GM21360 (cell line): ENCODE data around the gene DNMT3B.

Experiments
- ATAC-seq: cut with Tn5 transposase; IDR thresholded peaks from one replicate; pipeline ENCODE4 v1.9.1; 2021; ENCODE audit warnings: mild to moderate bottlenecking, moderate library complexity; ENCODE audit not compliant: unreplicated experiment

The DNMT3B gene

DNA sequence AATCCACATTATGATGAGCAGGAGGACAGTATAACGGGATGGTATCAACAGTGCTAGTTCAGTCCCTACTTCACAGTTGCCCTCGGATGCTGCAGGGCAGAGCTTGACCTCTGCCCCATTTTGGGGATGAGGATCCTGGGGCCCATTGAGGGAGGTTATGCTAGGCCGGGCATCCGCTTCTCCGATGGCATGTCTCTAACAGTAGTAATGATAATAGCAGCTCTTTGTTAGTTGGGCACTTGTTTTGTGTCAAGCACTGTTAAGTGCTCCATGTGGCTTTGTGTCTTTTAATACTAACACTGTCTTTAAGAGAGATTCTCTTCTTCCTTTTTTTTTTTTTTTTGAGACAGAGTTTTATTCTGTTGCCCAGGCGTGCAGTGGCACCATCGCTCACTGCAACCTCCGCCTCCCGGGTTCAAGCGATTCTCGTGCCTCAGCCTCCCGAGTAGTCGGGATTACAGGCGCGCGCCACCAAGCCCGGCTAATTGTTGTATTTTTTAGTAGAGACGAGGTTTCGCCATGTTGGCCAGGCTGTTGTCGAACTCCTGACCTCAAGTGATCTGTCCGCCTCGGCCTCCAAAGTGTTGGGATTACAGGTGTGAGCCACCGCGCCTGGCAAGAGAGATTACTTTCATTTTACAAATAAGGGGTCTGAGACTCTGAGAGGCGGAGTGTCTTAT is 58.7 kb downstream of the DNMT3B start:
- ATAC-seq = no peak

DNA sequence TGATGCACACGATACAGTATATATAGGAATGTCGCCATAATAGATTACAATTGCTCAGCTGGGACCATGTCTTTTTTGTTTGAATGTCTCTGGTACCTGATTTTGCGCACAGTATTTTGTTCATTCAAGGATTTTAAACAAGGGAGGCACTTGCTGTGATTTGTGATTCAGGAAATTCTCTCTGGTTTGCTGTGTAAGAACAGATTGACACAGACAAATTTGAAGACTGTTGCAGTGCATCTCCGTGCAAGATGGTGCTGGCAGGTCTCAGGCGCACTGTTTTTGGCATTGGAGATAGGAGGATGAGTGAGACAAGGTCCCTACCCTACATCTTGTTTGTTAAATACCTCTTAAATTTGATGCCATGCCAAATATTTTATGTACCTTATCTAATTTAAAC is 60.0 kb downstream of the DNMT3B start:
- ATAC-seq = no peak

DNA sequence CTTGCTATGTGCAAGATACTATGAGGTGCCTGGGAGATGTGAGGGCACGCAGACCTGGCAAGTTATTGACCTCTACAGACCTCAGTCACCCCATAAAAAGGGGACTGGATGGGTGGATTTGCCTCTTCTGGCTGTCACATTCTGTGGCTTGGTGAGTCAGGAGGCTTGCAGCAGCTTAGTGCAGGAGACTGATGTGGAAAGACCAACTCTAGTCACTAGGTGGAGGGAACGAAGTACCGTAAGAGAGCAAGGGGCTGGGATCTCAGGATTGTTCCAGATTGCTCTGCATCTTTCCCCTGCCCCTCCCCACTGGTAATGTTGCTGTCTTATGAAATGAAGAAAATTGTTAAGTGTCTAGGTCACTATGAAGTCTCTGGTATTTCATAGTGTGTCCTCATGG is 60.9 kb downstream of the DNMT3B start:
- no peak for ATAC-seq

DNA sequence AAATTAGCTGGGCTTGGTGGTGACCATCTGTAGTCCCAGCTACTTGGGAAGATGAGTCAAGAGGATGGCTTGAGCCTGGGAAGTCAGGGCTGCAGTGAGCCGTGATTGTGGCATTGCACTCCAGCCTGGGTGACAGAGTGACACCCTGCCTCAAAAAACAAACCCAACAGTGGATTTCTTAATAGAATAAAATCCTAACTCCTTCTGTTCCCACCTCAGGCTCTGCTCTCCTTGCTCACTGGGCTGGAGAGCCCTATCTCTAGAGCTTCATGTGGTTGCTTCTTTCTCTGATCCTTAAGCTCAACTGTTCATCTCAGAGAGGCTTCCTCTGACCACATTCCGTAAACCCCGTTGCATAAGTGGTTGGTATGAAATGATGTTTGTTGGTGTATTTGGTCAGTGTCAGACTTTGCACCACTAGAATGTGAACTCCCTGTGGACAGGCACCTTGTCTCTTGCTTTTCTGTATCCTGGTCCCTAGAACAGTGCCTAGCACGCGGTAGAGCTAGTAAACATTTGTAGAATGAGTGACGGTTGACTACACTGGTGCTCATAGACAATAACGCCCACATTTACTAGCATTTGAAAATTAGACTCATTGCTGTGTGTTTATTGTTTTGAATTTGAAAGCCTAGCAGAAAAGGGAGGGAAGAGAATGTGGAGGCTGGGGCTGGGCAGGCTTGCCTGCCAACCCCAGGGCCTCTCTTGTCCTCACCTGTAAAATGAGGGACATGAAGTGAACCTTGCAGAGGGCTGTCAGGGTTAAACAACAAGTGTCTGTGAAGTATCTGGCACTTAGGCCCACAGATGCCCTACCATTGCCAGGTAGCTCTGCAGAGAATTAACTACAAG is 61.8 kb downstream of the DNMT3B start:
- no peak for ATAC-seq

DNA sequence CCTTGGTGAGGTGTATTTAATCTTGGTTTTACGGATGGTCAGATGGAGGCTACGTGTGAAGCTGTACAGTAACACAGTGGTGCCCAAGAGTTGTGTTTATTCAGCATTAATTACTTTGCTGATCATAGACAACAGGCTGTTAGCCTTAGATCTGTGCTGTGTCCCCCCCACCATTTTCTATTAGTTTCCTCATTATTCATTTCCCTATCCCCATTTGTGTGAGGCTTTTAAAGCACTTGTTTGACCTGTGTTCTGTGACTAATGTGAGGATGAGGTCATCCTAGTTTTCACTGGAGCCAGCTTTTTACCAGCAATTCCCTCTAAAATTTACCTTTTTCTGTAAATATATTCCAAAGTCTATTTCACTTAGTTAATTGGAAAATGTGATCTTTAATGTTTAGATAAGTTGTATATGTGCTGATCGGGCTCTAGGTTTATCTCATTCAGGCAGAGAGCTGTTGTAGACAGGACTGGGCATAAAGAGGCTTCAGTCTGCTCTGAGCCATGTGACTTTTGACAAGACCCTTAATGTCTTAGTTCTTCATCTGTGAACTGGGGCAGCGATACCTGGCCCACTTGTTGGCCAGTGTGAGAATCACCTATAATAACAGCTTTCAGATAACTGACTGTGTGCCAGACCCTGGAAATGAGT is 66.0 kb downstream of the DNMT3B start:
- no peak for ATAC-seq

DNA sequence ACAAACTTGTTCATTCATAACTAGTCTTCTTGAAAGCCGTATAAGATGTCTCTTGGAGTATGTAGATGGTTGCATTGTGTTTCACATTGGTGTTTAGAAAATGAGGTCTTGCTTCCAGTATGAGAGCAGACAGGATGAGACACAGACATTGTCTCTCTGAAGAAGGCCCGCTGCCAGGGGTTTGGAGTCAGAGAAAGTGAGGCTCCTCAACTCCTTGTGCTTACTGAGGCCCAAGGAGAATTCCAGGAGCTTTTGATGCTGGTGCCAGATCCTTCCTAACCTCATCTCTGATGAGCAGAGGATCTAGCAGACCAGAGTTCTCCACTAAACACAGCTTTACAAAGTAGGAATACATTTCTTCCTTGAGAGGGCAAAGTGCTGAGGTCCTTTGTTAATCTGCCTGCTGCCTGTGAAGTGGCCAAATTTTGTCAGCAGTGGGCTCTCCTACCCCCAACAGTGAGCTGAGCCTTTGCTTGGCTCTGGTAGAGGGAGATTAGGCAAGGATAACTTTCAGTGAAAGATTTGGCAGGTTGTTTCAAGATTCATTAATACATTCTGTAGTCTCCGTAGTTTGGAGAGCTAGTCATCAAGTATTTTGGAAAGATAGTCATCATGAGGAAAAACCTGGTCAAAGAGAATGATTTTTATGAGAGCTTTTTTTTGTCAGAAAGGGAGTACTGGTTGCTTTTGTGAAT is 67.3 kb downstream of the DNMT3B start:
- ATAC-seq = no peak

DNA sequence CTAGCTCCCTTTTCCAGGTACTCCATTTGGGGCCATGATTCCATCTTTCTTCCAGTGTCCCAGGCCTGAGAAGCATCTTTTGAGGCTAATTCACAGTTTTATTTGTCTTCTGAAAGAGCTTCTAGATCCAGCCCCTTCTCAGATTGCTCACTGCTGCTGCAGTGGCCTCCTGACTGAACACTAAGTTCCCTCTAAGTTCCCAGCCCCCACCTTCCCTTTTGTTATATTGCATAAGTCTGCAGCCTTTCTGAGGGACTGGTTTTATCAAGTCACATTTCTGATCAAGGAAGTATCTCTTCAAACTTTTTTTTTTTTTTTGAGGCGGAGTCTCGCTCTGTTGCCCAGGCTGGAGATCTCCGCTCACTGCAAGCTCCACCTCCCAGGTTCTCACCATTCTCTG is 68.3 kb downstream of the DNMT3B start:
- ATAC-seq = no peak

DNA sequence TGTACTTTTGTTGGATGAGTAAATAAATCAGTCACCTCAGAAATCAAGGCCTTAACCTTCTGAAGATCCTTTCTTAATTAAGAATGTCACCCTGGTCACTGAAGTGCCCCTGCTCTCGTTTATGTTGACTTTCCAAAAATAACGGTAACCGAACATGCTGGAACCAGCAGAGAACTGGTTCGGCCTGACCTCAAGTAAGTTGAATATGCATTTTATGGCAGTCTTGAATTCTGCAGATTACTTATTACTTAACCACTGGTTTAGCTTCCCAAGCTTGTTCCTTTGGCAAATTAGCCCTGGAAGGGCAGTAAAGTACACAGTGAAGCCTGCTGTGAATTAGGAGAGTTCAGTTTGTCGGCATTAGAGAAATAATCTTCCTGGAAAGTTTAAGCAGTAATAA is 69.8 kb downstream of the DNMT3B start:
- ATAC-seq = no peak

DNA sequence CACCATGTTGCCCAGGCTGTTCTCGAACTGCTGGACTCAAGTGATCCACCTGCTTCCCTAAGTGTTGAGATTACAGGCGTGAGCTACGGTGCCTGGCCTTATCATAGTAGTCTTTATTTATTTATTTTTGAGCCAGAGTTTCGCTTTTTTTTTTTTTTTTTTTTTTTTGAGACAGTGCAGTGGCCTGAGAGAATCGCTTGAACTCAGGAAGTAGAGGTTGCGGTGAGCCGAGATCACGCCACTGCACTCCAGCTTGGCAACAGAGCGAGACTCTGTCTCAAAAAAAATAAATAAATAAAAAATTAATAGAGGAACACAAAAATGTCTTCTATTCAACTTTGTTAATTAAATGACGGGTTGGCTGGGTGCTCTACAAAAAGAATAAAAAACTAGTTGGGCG is 70.5 kb downstream of the DNMT3B start:
- ATAC-seq = no peak

DNA sequence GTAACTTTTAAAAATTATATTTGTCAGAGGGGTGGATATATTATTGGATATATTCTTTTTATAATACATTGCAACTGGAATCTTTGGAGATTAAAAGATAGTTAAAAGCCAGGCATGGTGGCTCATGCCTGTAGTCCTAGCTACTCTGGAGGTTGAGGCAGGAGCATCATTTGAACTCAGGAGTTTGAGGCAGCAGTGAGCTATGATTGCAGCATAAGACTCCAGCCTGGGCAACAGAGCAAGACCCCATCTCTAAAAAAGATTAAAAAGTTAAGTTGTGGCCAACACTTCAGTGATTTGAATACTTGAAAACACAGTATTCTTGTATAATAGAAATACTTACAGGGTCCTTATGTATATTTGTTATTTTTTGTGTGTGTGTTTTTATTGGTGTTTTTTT is 72.8 kb downstream of the DNMT3B start:
- ATAC-seq = no peak

DNA sequence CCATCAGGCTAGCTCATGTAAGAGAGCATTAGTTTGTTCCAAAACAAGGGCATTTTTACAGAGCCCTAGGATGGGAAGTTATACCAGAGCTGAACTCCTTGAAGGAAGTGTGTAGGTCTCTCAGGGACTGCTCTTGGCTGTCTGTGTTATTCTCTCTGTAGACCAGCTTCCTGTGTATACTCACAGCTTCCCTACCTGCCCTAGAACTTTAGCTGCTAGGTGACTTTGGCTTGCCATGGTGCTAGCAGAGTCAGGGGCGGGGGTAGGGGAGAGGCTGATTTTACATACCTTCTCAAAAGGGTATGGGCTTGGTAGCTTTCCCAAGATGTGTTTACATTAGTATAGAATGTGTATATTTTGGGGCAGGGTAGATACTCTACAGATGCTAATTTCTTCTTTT is 75.0 kb downstream of the DNMT3B start:
- ATAC-seq = no peak

DNA sequence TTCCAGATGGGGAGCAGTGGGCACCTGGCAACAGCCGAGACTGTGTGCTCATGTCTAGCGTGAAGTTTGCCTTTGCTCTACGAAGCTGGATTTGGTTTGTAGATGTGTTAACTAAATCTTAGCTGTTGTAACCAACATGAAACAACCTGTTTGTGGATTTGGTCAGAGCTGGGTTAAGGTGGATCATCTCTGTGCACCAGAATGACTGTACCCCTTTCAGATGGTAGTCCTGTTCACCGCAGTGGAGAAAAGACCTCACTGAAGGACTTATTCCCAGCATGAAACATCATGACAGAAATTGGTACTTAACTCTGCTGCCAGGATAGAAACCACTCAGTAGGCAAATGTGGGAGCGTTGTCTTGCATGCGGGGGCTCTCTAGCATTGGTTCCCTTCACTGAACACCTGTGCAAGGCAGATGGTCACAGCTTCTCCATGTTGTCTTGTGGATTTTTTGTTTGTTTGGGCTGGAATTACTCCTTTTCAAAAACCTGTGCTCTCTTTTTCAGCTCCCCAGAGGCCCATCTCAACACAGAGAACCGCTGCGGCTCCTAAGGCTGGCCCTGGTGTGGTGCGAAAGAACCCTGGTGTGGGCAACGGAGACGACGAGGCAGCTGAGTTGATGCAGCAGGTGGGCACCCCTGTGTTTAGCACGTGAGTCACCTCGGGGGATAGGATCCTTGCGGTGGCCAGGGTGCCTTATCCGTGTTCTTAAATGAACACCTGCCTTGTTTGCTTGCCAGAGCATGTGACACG is 77.2 kb downstream of the DNMT3B start:
- no peak for ATAC-seq

DNA sequence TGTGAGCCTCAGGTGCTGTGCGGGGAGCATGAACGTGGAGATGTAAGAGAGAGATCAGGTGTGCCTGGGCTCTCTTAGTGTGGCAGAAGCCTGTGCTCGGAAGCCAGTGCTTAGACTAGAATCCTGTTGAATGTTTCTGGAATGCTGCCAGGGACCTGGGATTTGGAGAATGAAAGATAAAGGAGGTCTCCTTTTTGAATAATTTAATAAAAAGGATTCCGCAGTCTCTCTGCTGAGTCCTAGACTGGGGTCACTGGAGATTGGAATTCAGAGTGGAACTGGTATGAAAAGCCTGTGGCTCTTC is 77.7 kb downstream of the DNMT3B start:
- ATAC-seq = no peak

DNA sequence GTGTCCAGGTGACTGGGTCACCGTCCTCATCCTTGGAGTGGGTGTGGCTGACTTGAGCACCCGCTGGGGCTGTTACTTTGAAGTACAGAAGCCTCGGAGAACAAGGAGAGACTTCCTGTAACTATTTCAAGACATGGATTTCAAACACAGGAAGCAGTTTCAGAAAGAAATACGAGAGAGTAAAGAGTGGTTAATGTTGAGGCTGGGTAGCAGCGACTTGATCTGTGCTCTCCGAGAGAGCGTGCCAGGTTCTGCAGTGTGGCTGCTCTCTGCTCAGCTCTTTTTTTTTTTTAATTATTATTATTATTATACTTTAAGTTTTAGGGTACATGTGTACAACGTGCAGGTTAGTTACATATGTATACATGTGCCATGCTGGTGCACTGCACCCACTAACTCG is 79.0 kb downstream of the DNMT3B start:
- no peak for ATAC-seq

DNA sequence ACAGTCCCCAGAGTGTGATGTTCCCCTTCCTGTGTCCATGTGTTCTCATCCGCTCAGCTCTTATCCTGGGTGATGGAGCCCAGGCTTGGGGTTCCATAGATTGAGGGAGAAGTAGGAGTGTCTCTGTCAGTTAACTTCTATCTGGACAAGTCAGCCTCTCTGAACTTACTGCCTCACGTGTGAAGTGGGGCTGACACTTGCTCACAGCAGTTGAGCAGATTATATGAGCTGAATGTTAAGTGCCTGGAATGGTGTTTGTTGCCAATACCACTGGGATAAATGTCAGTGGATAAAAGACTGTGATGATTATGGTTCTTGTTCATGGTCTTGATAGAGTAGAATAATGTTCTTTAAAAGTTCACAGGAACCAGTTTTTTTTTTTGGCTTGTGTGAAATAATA is 79.4 kb downstream of the DNMT3B start:
- no peak for ATAC-seq

DNA sequence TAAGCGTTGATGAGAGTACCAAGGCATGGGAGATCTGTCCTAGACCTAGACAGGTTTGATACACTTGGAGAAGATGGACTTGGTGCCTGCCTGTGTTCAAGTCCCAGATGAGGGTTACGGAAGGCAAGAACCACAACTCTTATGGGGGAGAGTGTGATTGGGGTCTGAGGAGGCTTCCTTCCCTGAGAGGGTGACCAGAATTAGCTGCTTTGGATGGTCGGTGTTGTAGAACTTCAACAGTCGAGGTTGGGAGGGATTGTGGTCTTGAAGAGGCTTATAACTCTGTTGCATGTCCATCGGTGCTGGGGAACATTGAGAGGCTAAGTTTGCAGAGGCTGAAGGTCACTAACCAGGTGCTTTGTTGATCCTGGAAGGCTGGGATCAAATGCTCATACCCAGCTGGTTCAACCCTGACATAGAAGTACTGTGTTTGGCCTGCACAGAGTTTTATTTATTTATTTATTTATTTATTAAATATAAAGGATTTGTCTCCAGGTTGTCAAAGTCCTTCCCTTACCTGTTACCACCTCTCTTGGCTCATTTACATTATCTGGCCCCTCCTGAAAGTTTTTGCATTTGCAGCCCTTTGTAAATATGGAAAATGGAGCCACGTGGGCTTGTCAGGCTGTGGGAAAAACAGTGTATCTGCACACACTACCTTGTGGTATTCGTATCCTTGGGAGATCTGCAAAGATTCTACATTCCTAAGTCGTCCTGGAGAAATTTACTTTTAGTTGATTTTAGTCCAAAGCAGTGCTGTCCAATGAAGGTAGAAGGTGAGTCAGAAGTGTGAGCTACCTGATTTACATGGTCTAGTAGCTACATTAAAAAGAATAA is 80.7 kb downstream of the DNMT3B start:
- ATAC-seq = no peak

DNA sequence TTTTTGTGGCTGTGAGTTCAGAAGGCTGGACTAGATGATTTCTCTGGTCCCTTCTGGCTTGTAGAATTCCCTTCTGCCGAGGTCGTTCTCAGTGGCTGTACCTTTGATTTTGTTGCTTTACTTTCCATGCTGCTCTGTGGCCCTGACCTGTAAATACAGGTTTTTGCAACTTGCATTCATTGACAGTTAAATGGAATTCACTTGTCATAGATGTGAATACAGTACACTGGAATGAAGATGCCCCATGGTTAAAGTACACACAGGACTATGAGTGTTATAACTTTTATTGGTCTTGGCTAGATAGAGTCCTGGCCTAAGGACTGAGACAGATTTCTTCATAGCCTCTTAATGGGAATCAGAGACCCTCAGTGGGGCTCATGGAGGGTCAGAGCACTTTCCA is 83.6 kb downstream of the DNMT3B start:
- no peak for ATAC-seq

DNA sequence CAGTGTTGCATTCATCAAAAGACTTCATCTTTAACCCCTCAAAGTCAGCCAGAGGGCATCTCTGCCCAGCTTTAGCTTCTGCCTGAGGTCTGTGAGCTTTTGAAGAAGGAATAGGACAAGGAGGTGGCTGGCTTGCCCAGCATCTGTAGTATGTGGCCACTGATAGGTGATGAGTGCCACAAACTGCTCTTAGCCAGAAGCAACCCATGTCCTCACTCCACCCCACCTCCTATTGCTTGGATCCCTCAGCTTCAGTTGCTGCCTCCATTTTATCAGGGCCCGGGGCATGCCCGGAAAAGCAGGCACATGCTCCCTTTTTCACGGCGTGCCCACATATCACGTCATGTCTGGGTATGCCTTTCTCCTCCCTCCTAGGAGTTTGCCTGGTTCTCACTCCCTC is 84.7 kb downstream of the DNMT3B start:
- ATAC-seq = no peak

DNA sequence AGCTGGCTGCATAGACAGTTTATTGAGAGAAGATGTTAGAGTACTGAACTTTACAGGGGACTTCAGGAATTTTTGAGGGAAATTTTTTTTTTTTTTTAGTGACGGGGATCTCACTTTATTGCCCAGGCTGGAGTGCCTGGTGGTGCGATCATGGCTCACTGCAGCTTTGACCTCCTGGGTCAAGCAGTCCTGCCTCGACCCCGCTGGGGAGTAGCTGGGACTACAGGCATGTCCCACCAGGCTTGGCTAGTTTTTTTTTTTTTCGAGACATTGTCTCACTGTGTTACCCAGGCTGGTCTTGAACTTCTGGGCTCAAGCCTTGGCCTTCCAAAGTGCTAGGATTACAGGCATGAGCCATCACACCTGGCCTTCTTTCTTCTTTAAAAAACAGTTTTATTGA is 85.8 kb downstream of the DNMT3B start:
- ATAC-seq = no peak

DNA sequence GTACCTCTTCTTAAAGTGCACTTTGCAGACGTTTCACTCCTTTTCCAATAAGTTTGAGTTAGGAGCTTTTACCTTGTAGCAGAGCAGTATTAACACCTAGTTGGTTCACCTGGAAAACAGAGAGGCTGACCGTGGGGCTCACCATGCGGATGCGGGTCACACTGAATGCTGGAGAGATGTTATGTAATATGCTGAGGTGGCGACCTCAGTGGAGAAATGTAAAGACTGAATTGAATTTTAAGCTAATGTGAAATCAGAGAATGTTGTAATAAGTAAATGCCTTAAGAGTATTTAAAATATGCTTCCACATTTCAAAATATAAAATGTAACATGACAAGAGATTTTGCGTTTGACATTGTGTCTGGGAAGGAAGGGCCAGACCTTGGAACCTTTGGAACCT is 86.7 kb downstream of the DNMT3B start:
- ATAC-seq = no peak
